Upper lobe of left lung (tissue), 6 donors: Measurements from ENCODE around the gene CTDP1. TPM values are rescaled to one million over a fixed set of nuclear protein-coding genes. Genes with fewer than 3 reads are reported as not detected.

Source experiments
- ATAC-seq, 2 donors: fragments of 200-7000 bp; cut with Tn5 transposase; one replicate each; pipeline ENCODE4 v1.9.1; 2022; ENCODE audit warnings: mild to moderate bottlenecking in 2 of 2, moderate library complexity in 2 of 2; ENCODE audit not compliant: low FRiP score in 2 of 2
- DNase-seq, 2 donors: peaks; one replicate each; pipeline ENCODE4 v3.0.0-alpha.2; 2019 to 2020
- H3K27ac ChIP-seq, 4 donors: fragments of 200-600 bp; sonication (generic); one replicate each; pipeline ENCODE4 v1.5.1; 2016 to 2019
- H3K27me3 ChIP-seq, 4 donors: fragments of 200-600 bp; sonication (generic); one replicate each; pipeline ENCODE4 v1.5.1; 2017 to 2019
- H3K36me3 ChIP-seq, 4 donors: fragments of 200-600 bp; sonication (generic); one replicate each; pipeline ENCODE4 v1.5.1; 2016 to 2019
- H3K4me1 ChIP-seq, 4 donors: fragments of 200-600 bp; sonication (generic); one replicate each; pipeline ENCODE4 v1.5.1; 2018 to 2019
- H3K4me3 ChIP-seq, 4 donors: fragments of 200-600 bp; sonication (generic); one replicate each; pipeline ENCODE4 v1.5.1; 2017 to 2019; ENCODE audit warnings: mild to moderate bottlenecking in 2 of 4, moderate library complexity in 1 of 4
- H3K9me3 ChIP-seq, 4 donors: fragments of 200-600 bp; sonication (generic); one replicate each; pipeline ENCODE4 v1.5.1; 2018 to 2019
- EP300 ChIP-seq, 4 donors: sonication (generic); formaldehyde crosslinking; IDR thresholded peaks; one replicate each; pipeline ENCODE4 v1.5.1; 2017; ENCODE audit warnings: antibody characterized with exemption in 4 of 4, control low read depth in 2 of 4
- POLR2A ChIP-seq, 4 donors: fragments of 450-650 bp; IDR thresholded peaks; one replicate each; pipeline ENCODE4 v1.5.1; 2016 to 2017; ENCODE audit warnings: antibody characterized with exemption in 4 of 4, mild to moderate bottlenecking in 2 of 4
- POLR2AphosphoS5 ChIP-seq, 2 donors: sonication (generic); formaldehyde crosslinking; IDR thresholded peaks; one replicate each; pipeline ENCODE4 v1.5.1; 2017; ENCODE audit warnings: antibody characterized with exemption in 2 of 2
- WGBS, 2 donors: methylation state at CpG; one replicate each; pipeline ENCODE4 v1.1.5; 2017 to 2018; 5-methylcytosine and 5-hydroxymethylcytosine counted together
- total RNA-seq, 6 donors: library from RNA; depleted of rRNA in 4 of 6; stranded (reverse); fragments of >200 nt in 4 of 6; gene quantifications; one replicate each; pipeline versions ENCODE4 v1.1.0 to v1.2.1, GENCODE V29; 2016 to 2021
- TF ChIP-seq, protein P1 (sequence below), 6 experiments: fragments of 450-650 bp in 4 of 6; fragments of 200-600 bp in 2 of 6; sonication (generic) in 2 of 6; IDR thresholded peaks; one replicate each; pipeline ENCODE4 v1.5.1; 2016 to 2019; ENCODE audit warnings: antibody characterized with exemption in 6 of 6
- donor health status: DM: no; HTN: no; CAD: no; lungs with moderate emphysema.
- donor health status: DM: no; HTN: yes; CAD: no; lungs with severe emphysema.

Gene CTDP1
- total RNA-seq, 6 donors from 2014 or later = 21.3 to 44.7 (median 29.7) TPM

DNA sequence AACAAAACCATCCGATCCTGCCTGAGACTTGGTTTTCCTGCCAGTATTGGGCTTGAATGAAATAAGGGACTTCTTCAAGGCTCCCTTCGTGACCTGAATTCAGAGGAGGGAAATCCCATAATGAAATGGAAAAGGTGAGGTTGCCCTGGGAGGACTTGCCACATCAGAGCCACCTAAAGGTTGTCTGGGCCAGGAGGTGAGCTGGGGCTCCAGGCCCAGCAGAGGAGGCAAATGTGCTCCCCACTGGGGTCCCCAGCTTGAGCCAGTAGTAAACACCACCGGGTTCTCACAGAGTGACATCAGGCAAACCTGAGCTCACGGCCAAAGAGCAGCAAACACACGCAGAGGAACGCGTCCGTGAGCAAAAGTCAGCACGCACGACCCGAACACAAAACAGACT, 28.6 kb upstream of the CTDP1 start:
- H3K4me1 ChIP-seq = no peaks in the 10 kb centered on the region
- WGBS, 2 donors = 82 to 87% methylated on average over 11 of the region's 11 CpGs
- no peak for ATAC-seq
- no peak for TF ChIP-seq POLR2A (IDR thresholded peaks at IDR 0.05)
- TF ChIP-seq POLR2AphosphoS5 (IDR thresholded peaks at IDR 0.05) = no peak
- TF ChIP-seq, protein P1, sequence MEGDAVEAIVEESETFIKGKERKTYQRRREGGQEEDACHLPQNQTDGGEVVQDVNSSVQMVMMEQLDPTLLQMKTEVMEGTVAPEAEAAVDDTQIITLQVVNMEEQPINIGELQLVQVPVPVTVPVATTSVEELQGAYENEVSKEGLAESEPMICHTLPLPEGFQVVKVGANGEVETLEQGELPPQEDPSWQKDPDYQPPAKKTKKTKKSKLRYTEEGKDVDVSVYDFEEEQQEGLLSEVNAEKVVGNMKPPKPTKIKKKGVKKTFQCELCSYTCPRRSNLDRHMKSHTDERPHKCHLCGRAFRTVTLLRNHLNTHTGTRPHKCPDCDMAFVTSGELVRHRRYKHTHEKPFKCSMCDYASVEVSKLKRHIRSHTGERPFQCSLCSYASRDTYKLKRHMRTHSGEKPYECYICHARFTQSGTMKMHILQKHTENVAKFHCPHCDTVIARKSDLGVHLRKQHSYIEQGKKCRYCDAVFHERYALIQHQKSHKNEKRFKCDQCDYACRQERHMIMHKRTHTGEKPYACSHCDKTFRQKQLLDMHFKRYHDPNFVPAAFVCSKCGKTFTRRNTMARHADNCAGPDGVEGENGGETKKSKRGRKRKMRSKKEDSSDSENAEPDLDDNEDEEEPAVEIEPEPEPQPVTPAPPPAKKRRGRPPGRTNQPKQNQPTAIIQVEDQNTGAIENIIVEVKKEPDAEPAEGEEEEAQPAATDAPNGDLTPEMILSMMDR (IDR thresholded peaks at IDR 0.05) = no peak
- no peak for TF ChIP-seq EP300 (IDR thresholded peaks at IDR 0.05)
- no peak overlapping the region for H3K27ac ChIP-seq
- H3K27me3 ChIP-seq = no peaks in the 10 kb centered on the region
- H3K9me3 ChIP-seq = no peaks in the 10 kb centered on the region
- no peaks in the 10 kb centered on the region for H3K36me3 ChIP-seq
- DNase-seq = peak in 1 of 2 donors; percentile 17
- H3K4me3 ChIP-seq = no peak overlapping the region

DNA sequence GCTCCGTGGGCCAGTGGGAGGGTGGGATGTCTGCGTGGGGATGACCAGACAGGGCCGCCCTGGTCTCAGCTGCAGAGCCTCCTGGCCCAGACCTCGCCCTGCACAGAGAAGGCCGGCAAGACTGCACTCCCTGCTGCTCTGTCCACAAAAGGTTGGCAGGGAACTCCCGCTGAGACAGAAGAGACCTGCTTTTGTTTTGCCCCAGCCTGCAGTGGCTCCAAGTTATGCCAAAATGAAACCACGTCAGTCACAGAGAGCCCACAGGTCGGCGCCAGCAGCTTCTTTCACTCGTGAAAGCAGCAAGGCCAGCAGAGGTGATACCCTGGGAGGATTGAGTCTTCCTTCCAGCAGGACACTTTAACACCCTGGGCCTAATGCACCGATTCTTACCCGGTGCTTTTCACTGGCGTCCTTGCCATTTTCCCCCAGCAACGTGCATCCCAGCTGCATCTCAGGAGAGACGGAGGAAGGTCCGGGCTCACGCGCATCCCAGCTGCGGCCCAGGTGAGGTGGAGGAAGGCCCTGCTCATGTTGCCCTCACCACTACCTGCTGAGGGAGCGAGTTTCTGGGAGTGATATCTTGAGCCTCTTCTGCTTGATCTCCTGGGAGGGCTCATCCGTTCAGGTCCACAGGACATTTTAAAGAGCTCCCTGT, 22.1 kb upstream of the CTDP1 start:
- TF ChIP-seq POLR2A (IDR thresholded peaks at IDR 0.05) (no peak), POLR2AphosphoS5 (IDR thresholded peaks at IDR 0.05) (no peak), EP300 (IDR thresholded peaks at IDR 0.05) (no peak)
- TF ChIP-seq, protein P1 (IDR thresholded peaks at IDR 0.05) = no peak
- DNase-seq = peak in 1 of 2 donors; percentile 57
- WGBS, 2 donors = 61 to 82% methylated on average over 19 to 21 of the region's 21 CpGs
- no peak overlapping the region for H3K27ac ChIP-seq
- no peak overlapping the region for H3K4me3 ChIP-seq
- H3K36me3 ChIP-seq = no peaks in the 10 kb centered on the region
- peak in 1 of 2 donors; percentile 19 for ATAC-seq
- no peaks in the 10 kb centered on the region for H3K9me3 ChIP-seq
- H3K4me1 ChIP-seq = no peaks in the 10 kb centered on the region
- H3K27me3 ChIP-seq = no peaks in the 10 kb centered on the region

DNA sequence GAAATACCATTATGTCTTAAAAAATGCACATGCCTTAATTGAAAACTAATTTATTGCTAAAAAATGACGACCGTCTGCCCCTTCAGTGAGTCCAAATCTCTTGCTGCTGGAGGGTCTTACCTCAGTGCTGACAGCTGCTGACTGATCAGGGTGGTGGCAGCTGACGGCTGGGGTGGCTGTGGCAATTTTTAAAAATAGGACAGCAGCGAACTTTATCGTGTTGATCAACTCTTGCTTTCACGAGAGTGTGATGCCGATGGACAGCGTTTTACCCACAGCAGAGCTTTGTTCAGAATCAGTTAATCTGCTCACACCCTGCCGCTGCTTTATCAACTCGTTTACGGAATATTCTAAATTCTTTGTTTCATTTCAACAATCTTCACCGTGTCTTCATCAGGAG, 21.2 kb upstream of the CTDP1 start:
- TF ChIP-seq EP300 (IDR thresholded peaks at IDR 0.05) (no peak), POLR2A (IDR thresholded peaks at IDR 0.05) (no peak), POLR2AphosphoS5 (IDR thresholded peaks at IDR 0.05) (no peak)
- TF ChIP-seq, protein P1 (IDR thresholded peaks at IDR 0.05) = no peak
- Histone ChIP-seq H3K4me1 (no peaks in the 10 kb centered on the region), H3K36me3 (no peaks in the 10 kb centered on the region), H3K27me3 (no peaks in the 10 kb centered on the region), H3K4me3 (no peak overlapping the region), H3K9me3 (no peaks in the 10 kb centered on the region), H3K27ac (no peak overlapping the region)
- WGBS, 2 donors = 71 to 77% methylated on average over 12 of the region's 12 CpGs
- ATAC-seq (no peak), DNase-seq (no peak)

DNA sequence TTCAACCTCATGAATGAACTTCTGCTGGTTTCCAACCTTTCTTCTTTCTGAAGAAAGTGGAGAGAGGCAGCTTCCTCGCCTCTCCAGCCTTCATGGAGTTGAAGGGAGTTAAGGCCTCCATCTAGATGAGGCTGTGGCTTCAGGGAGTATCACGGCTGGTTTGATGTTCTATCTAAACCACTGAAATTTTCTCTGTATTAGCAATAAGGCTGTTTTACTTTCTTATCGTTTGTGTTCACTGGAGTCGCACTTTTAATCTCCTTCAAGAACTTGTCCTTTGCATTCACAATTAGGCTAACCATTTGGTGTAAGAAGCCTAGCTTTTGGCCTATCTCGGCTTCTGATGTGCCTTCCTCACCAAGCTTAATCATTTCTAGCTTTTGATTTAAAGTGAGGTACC, 19.9 kb upstream of the CTDP1 start:
- no peak for ATAC-seq

More for the DNA sequence above, 19.9 kb upstream of the CTDP1 start:
- Histone ChIP-seq H3K36me3 (no peaks in the 10 kb centered on the region), H3K9me3 (no peaks in the 10 kb centered on the region), H3K4me3 (no peak overlapping the region), H3K27ac (no peak overlapping the region), H3K4me1 (no peaks in the 10 kb centered on the region), H3K27me3 (no peaks in the 10 kb centered on the region)
- 86 to 89% methylated on average over 5 of the region's 5 CpGs for WGBS, 2 donors
- DNase-seq = no peak
- TF ChIP-seq, protein P1 (IDR thresholded peaks at IDR 0.05) = no peak
- TF ChIP-seq POLR2AphosphoS5 (IDR thresholded peaks at IDR 0.05) (no peak), POLR2A (IDR thresholded peaks at IDR 0.05) (no peak), EP300 (IDR thresholded peaks at IDR 0.05) (no peak)
